ENCODE measurements around the gene CXCR4. TPM values are rescaled to one million over a fixed set of nuclear protein-coding genes. Genes with fewer than 3 reads are reported as not detected.

Gene CXCR4
- total RNA-seq, 2 experiments from 2014 or later, result 1,661 to 1,739 TPM

- H3K27ac Mint-ChIP-seq, result peak overlapping the region; percentile 97
- H3K4me1 Mint-ChIP-seq (ENCODE audit: low read depth), result peaks cover 96% of the 10 kb centered on the region
- H3K9me3 Mint-ChIP-seq, result no peaks in the 10 kb centered on the region
- TF ChIP-seq CTCF (IDR thresholded peaks at IDR 0.05), result no peak
- Histone ChIP-seq H3K36me3 (ENCODE audit: insufficient read depth, low read length) (no peaks in the 10 kb centered on the region), H3K4me1 (ENCODE audit: insufficient read depth, low read length) (peaks cover 100% of the 10 kb centered on the region), H3K27me3 (ENCODE audit: control insufficient read depth in 1 of 2, insufficient read depth in 2 of 2, low read length in 2 of 2) (no peaks in the 10 kb centered on the region), H3K27ac (ENCODE audit: low read depth in 1 of 2, low read length in 2 of 2) (peak overlapping the region; percentile 94 to 99), H3K9me3 (ENCODE audit: control insufficient read depth in 1 of 2, insufficient read depth in 1 of 2, low read length in 2 of 2) (no peaks in the 10 kb centered on the region), H3K4me3 (ENCODE audit: low read length) (no peak overlapping the region)
- intact Hi-C loops (cut with DNase I, micrococcal nuclease), result loop anchor here in 1 of 2 experiments (10.0 kb wide), 1 partner anchor 386 kb away; the partner anchor contains the start of gene UBXN4
- DNase-seq (no peak), ATAC-seq (ENCODE audit: poor library complexity) (no peak)
- CTCF ChIA-PET, result interaction anchor here (1.2 to 1.7 kb wide), 2 partner anchors 11 to 12 kb away, joined by 8 to 11 read pairs; partner anchors contain the start of gene CXCR4
- peak overlapping the region; percentile 87 for H3K4me3 Mint-ChIP-seq
- POLR2A ChIA-PET, result interaction anchor here (0.6 to 11.1 kb wide), 11 partner anchors 9 to 252 kb away, joined by 4 to 488 read pairs (median 10); partner anchors contain the start of genes CXCR4 and DARS1
- H3K27me3 Mint-ChIP-seq, result no peaks in the 10 kb centered on the region
- peaks cover 5% of the 10 kb centered on the region for H3K36me3 Mint-ChIP-seq (ENCODE audit: low read depth)
These were observed 12.6 kb upstream of the CXCR4 start for GRCh38 chr2:136130511-136130910.

GRCh38 chr2:136130045-136130444, 12.1 kb upstream of the CXCR4 start:
- Histone ChIP-seq H3K9me3 (ENCODE audit: control insufficient read depth in 1 of 2, insufficient read depth in 1 of 2, low read length in 2 of 2) (no peaks in the 10 kb centered on the region), H3K27me3 (ENCODE audit: control insufficient read depth in 1 of 2, insufficient read depth in 2 of 2, low read length in 2 of 2) (no peaks in the 10 kb centered on the region), H3K4me3 (ENCODE audit: low read length) (no peak overlapping the region), H3K4me1 (ENCODE audit: insufficient read depth, low read length) (peaks cover 100% of the 10 kb centered on the region), H3K36me3 (ENCODE audit: insufficient read depth, low read length) (no peaks in the 10 kb centered on the region), H3K27ac (ENCODE audit: low read depth in 1 of 2, low read length in 2 of 2) (peak overlapping the region; percentile 94 to 99)
- peak overlapping the region; percentile 77 for H3K4me3 Mint-ChIP-seq
- ATAC-seq (ENCODE audit: poor library complexity), result peak; percentile 3
- peaks cover 5% of the 10 kb centered on the region for H3K36me3 Mint-ChIP-seq (ENCODE audit: low read depth)
- no peak for TF ChIP-seq CTCF (IDR thresholded peaks at IDR 0.05)
- no peaks in the 10 kb centered on the region for H3K27me3 Mint-ChIP-seq
- H3K4me1 Mint-ChIP-seq (ENCODE audit: low read depth), result peaks cover 96% of the 10 kb centered on the region
- H3K9me3 Mint-ChIP-seq, result no peaks in the 10 kb centered on the region
- intact Hi-C loops (cut with DNase I, micrococcal nuclease), result loop anchor here in 1 of 2 experiments (10.0 kb wide), 1 partner anchor 385 kb away; the partner anchor contains the start of gene UBXN4
- ChIA-PET POLR2A (interaction anchor here (0.6 to 11.1 kb wide), 12 partner anchors 9 to 252 kb away, joined by 3 to 488 read pairs (median 9); partner anchors contain the start of genes CXCR4 and DARS1), CTCF (interaction anchor here (1.0 to 1.7 kb wide), 4 partner anchors 10 to 255 kb away, joined by 3 to 11 read pairs (median 3); no protein-coding TSS in a partner anchor)
- no peak for DNase-seq
- peak overlapping the region; percentile 97 for H3K27ac Mint-ChIP-seq

- intact Hi-C loops (cut with DNase I, micrococcal nuclease), result loop anchor here in 1 of 2 experiments (1.0 kb wide), 1 partner anchor 10 kb away; no protein-coding TSS in a partner anchor
- TF ChIP-seq CTCF (IDR thresholded peaks at IDR 0.05), result no peak
- Histone ChIP-seq H3K27me3 (ENCODE audit: control insufficient read depth in 1 of 2, insufficient read depth in 2 of 2, low read length in 2 of 2) (no peaks in the 10 kb centered on the region), H3K4me1 (ENCODE audit: insufficient read depth, low read length) (peaks cover 100% of the 10 kb centered on the region), H3K27ac (ENCODE audit: low read depth in 1 of 2, low read length in 2 of 2) (peak overlapping the region; percentile 94 to 99), H3K36me3 (ENCODE audit: insufficient read depth, low read length) (no peaks in the 10 kb centered on the region), H3K4me3 (ENCODE audit: low read length) (no peak overlapping the region), H3K9me3 (ENCODE audit: control insufficient read depth in 1 of 2, insufficient read depth in 1 of 2, low read length in 2 of 2) (no peaks in the 10 kb centered on the region)
- DNase-seq, result peak in 8 of 14 experiments; percentile 32 to 91 (median 62)
- Mint-ChIP-seq H3K4me1 (ENCODE audit: low read depth) (peaks cover 96% of the 10 kb centered on the region), H3K27me3 (no peaks in the 10 kb centered on the region), H3K4me3 (peak overlapping the region; percentile 77), H3K9me3 (no peaks in the 10 kb centered on the region), H3K36me3 (ENCODE audit: low read depth) (peaks cover 5% of the 10 kb centered on the region), H3K27ac (peak overlapping the region; percentile 97)
- ChIA-PET CTCF (interaction anchor here (1.0 to 1.7 kb wide), 5 partner anchors 10 to 255 kb away, joined by 3 to 11 read pairs (median 3); no protein-coding TSS in a partner anchor), POLR2A (interaction anchor here (0.6 to 11.1 kb wide), 14 partner anchors 9 to 255 kb away, joined by 3 to 488 read pairs (median 4); partner anchors contain the start of genes CXCR4 and DARS1)
- ATAC-seq (ENCODE audit: poor library complexity), result peak; percentile 41
These were observed 11.7 kb upstream of the CXCR4 start for GRCh38 chr2:136129601-136130000.
